ENCODE results near the gene MANBA.
"Not testable (repeated sequence)": the region's sequence is repeated elsewhere in the genome, so short reads cannot be mapped to it uniquely, and the experiment has no call there.

GRCh38 chr4:102619776-102620631, 140.8 kb downstream of the MANBA start:
- not testable (repeated sequence) for TF ChIP-seq CTCF, POLR2A (IDR thresholded peaks at IDR 0.05)

All from adrenal gland (tissue), 5 donors.